Duodenal mucosa (tissue), 2 donors: ENCODE results near the gene PTPRG.

Experiments
- H3K27ac ChIP-seq: one replicate; pipeline ENCODE4 v1.7.0; 2013; ENCODE audit warnings: low read depth, low read length
- H3K27me3 ChIP-seq, 2 donors: one replicate each; pipeline ENCODE4 v1.7.0; 2013; ENCODE audit warnings: low read length in 2 of 2, control low read depth in 1 of 2; ENCODE audit not compliant: insufficient read depth in 2 of 2, control insufficient read depth in 1 of 2
- H3K36me3 ChIP-seq, 2 donors: one replicate each; pipeline ENCODE4 v1.7.0; 2013; ENCODE audit warnings: low read length in 2 of 2, control low read depth in 1 of 2; ENCODE audit not compliant: insufficient read depth in 2 of 2, control insufficient read depth in 1 of 2
- H3K4me1 ChIP-seq, 2 donors: one replicate each; pipeline ENCODE4 v1.7.0; 2013; ENCODE audit warnings: low read length in 2 of 2, control low read depth in 1 of 2; ENCODE audit not compliant: insufficient read depth in 2 of 2, control insufficient read depth in 1 of 2
- H3K4me3 ChIP-seq, 2 donors: one replicate each; pipeline ENCODE4 v1.7.0; 2013; ENCODE audit warnings: low read length in 2 of 2, low read depth in 1 of 2
- H3K9ac ChIP-seq, 2 donors: one replicate each; pipeline ENCODE4 v1.7.0; 2013; ENCODE audit warnings: low read length in 2 of 2, low read depth in 1 of 2
- H3K9me3 ChIP-seq, 2 donors: one replicate each; pipeline ENCODE4 v1.7.0; 2013; ENCODE audit warnings: low read length in 2 of 2, control low read depth in 1 of 2; ENCODE audit not compliant: control insufficient read depth in 1 of 2

The PTPRG gene

GRCh38 chr3:61646851-61647525, 85.6 kb downstream of the PTPRG start:
- Histone ChIP-seq H3K9ac (no peak overlapping the region), H3K27me3 (no peaks in the 10 kb centered on the region), H3K4me1 (no peaks in the 10 kb centered on the region), H3K36me3 (no peaks in the 10 kb centered on the region), H3K27ac (no peak overlapping the region), H3K4me3 (no peak overlapping the region), H3K9me3 (peaks cover 0 to 5% of the 10 kb centered on the region in 2 donors)

GRCh38 chr3:61648481-61648880, 87.1 kb downstream of the PTPRG start:
- Histone ChIP-seq H3K4me1 (no peaks in the 10 kb centered on the region), H3K4me3 (no peak overlapping the region), H3K27me3 (no peaks in the 10 kb centered on the region), H3K9me3 (peaks cover 0 to 5% of the 10 kb centered on the region in 2 donors), H3K36me3 (no peaks in the 10 kb centered on the region), H3K9ac (no peak overlapping the region), H3K27ac (no peak overlapping the region)

- Histone ChIP-seq H3K4me1 (no peaks in the 10 kb centered on the region), H3K9ac (no peak overlapping the region), H3K36me3 (no peaks in the 10 kb centered on the region), H3K4me3 (no peak overlapping the region), H3K9me3 (peaks cover 0 to 5% of the 10 kb centered on the region in 2 donors), H3K27ac (no peak overlapping the region), H3K27me3 (no peaks in the 10 kb centered on the region)
Measured at GRCh38 chr3:61649381-61650170, 88.2 kb downstream of the PTPRG start.

DNA sequence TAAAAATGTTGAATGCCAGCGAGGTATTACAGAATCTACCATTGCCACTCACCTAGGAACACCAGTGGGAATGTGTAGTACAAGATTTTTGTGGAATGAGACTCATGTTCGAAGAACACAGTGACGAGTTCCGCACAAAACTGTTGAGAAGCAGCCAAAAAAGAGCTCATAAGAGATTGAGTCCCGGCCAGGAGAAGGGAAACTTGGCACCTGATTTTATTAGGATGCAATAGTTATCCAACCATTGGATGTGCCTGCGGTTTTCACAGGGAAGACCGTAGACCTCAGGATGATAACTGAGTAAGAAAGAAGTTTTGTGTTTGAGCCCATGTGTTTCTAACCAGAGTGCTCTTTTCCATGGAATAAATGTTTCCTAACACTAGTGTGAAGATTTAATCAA, 88.9 kb downstream of the PTPRG start:
- H3K9me3 ChIP-seq: peaks cover 0 to 2% of the 10 kb centered on the region in 2 donors
- H3K4me3 ChIP-seq: no peak overlapping the region
- H3K27ac ChIP-seq: no peak overlapping the region
- H3K36me3 ChIP-seq: no peaks in the 10 kb centered on the region
- no peaks in the 10 kb centered on the region for H3K27me3 ChIP-seq
- H3K4me1 ChIP-seq: no peaks in the 10 kb centered on the region
- no peak overlapping the region for H3K9ac ChIP-seq

- Histone ChIP-seq H3K9ac (no peak overlapping the region), H3K36me3 (no peaks in the 10 kb centered on the region), H3K4me3 (no peak overlapping the region), H3K9me3 (no peaks in the 10 kb centered on the region), H3K27ac (no peak overlapping the region), H3K27me3 (no peaks in the 10 kb centered on the region), H3K4me1 (no peaks in the 10 kb centered on the region)
Measured at GRCh38 chr3:61650719-61651410, 89.5 kb downstream of the PTPRG start.

GRCh38 chr3:61657689-61658088, 96.3 kb downstream of the PTPRG start:
- Histone ChIP-seq H3K4me3 (no peak overlapping the region), H3K27me3 (no peaks in the 10 kb centered on the region), H3K4me1 (no peaks in the 10 kb centered on the region), H3K9ac (no peak overlapping the region), H3K9me3 (no peaks in the 10 kb centered on the region), H3K27ac (no peak overlapping the region), H3K36me3 (no peaks in the 10 kb centered on the region)

- Histone ChIP-seq H3K9me3 (no peaks in the 10 kb centered on the region), H3K27me3 (no peaks in the 10 kb centered on the region), H3K9ac (no peak overlapping the region), H3K4me1 (peaks cover 0 to 11% of the 10 kb centered on the region in 2 donors), H3K27ac (no peak overlapping the region), H3K4me3 (no peak overlapping the region), H3K36me3 (no peaks in the 10 kb centered on the region)
Measured at GRCh38 chr3:61662861-61663260, 101.5 kb downstream of the PTPRG start.

- Histone ChIP-seq H3K27ac (no peak overlapping the region), H3K4me1 (peaks cover 0 to 11% of the 10 kb centered on the region in 2 donors), H3K4me3 (no peak overlapping the region), H3K9ac (no peak overlapping the region), H3K36me3 (no peaks in the 10 kb centered on the region), H3K9me3 (no peaks in the 10 kb centered on the region), H3K27me3 (no peaks in the 10 kb centered on the region)
Measured at GRCh38 chr3:61663356-61664104, 102.2 kb downstream of the PTPRG start.

- Histone ChIP-seq H3K9ac (no peak overlapping the region), H3K36me3 (no peaks in the 10 kb centered on the region), H3K27ac (no peak overlapping the region), H3K4me3 (no peak overlapping the region), H3K9me3 (no peaks in the 10 kb centered on the region), H3K4me1 (peaks cover 3 to 11% of the 10 kb centered on the region in 2 donors), H3K27me3 (no peaks in the 10 kb centered on the region)
Measured at GRCh38 chr3:61664105-61664482, 102.7 kb downstream of the PTPRG start.
